Measurements from ENCODE around the gene ACTR3C. TPM values are rescaled to one million over a fixed set of nuclear protein-coding genes. Genes with fewer than 3 reads are reported as not detected.

ACTR3C gene
- total RNA-seq, 1 experiment from 2014 or later: 2.2 TPM

DNA sequence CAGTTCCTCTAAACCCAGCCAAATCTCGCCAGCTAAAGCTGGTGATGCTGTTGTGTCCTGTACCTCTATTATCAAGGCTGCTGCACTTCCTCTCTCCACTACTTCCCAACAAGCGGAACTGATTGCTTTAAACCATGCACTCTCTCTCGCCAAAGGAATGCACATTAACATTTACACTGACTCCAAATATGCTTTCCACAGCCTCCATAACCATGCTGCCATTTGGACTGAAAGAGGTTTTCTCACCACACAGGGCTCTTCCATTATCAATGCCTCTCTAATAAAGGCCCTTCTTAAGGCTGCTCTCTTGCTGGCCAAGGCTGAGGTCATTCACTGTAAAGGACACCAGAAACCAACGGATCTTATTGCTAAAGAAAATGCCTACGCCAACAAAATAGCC, 11.6 kb downstream of the ACTR3C start:
- Mint-ChIP-seq H3K27me3 (ENCODE audit: low read depth) (peaks cover 18% of the 10 kb centered on the region), H3K27ac (no peak overlapping the region), H3K9me3 (peaks cover 18 to 19% of the 10 kb centered on the region in 2 experiments), H3K4me3 (no peak overlapping the region), H3K36me3 (ENCODE audit: insufficient read depth in 1 of 3, low read depth in 3 of 3) (peaks cover 0 to 14% (median 14%) of the 10 kb centered on the region in 3 experiments; a peak in 5 of 7 replicates), H3K4me1 (peaks cover 17 to 22% of the 10 kb centered on the region in 2 experiments)
- H2BK5ac ChIP-seq (ENCODE audit: insufficient read length, low read length): no peak overlapping the region
- no peak overlapping the region for H3K18ac ChIP-seq (ENCODE audit: insufficient read length, low read depth, low read length)
- no peak overlapping the region for H3K4ac ChIP-seq (ENCODE audit: low read depth, low read length)
- no peak overlapping the region for H3K56ac ChIP-seq (ENCODE audit: insufficient read length, low read depth, low read length)
- H2BK12ac ChIP-seq (ENCODE audit: insufficient read length, low read depth, low read length): no peak overlapping the region
- no peak overlapping the region for H2BK20ac ChIP-seq (ENCODE audit: low read depth, low read length, poor library complexity, severe bottlenecking)
- no CpG with 5 or more reads among the region's 5 CpGs for WGBS (ENCODE audit: extremely low coverage, insufficient read length, low lambda C conversion rate)
- H2BK120ac ChIP-seq (ENCODE audit: low read depth, low read length, poor library complexity, severe bottlenecking): no peak overlapping the region
- H2AFZ ChIP-seq (ENCODE audit: low read length): no peak overlapping the region
- no peak overlapping the region for H3T11ph ChIP-seq (ENCODE audit: low read length)
- TF ChIP-seq, protein P1, sequence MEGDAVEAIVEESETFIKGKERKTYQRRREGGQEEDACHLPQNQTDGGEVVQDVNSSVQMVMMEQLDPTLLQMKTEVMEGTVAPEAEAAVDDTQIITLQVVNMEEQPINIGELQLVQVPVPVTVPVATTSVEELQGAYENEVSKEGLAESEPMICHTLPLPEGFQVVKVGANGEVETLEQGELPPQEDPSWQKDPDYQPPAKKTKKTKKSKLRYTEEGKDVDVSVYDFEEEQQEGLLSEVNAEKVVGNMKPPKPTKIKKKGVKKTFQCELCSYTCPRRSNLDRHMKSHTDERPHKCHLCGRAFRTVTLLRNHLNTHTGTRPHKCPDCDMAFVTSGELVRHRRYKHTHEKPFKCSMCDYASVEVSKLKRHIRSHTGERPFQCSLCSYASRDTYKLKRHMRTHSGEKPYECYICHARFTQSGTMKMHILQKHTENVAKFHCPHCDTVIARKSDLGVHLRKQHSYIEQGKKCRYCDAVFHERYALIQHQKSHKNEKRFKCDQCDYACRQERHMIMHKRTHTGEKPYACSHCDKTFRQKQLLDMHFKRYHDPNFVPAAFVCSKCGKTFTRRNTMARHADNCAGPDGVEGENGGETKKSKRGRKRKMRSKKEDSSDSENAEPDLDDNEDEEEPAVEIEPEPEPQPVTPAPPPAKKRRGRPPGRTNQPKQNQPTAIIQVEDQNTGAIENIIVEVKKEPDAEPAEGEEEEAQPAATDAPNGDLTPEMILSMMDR (conservative IDR thresholded peaks at IDR 0.05): no peak
- H2AK5ac ChIP-seq (ENCODE audit: insufficient read length, low read length): no peak overlapping the region
- no peaks in the 10 kb centered on the region for H3K79me2 ChIP-seq (ENCODE audit: insufficient read depth, low read length)
- H3K4me2 ChIP-seq (ENCODE audit: insufficient read depth, insufficient read length, low read length): no peak overlapping the region
- no peak overlapping the region for H2BK15ac ChIP-seq (ENCODE audit: low read depth, low read length)
- no peak overlapping the region for H3K27ac ChIP-seq (ENCODE audit: insufficient read length, low read depth, low read length)
- no peak overlapping the region for H3K9ac ChIP-seq (ENCODE audit: extremely low read depth, insufficient read length, low read length)
- no peak overlapping the region for H4K8ac ChIP-seq (replicated peaks; ENCODE audit: insufficient read length, low read depth, low read length)
- peaks cover 12% of the 10 kb centered on the region; the same call in 1 of the 2 replicates for H3K4me1 ChIP-seq (ENCODE audit: insufficient read depth, low read length)
- H4K20me1 ChIP-seq (ENCODE audit: control insufficient read depth, insufficient read depth, insufficient read length): no peaks in the 10 kb centered on the region
- H3K79me1 ChIP-seq (ENCODE audit: insufficient read depth, low read depth, low read length, poor library complexity, severe bottlenecking): no peaks in the 10 kb centered on the region
- H3K14ac ChIP-seq (ENCODE audit: insufficient read depth, low read length): no peak overlapping the region
- no peak overlapping the region for H3K23ac ChIP-seq (ENCODE audit: insufficient read length, low read depth, low read length)
- no peak overlapping the region for H4K5ac ChIP-seq (ENCODE audit: insufficient read length, low read depth, low read length)
- peak; percentile 9 for DNase-seq
- no peak overlapping the region for H4K91ac ChIP-seq (ENCODE audit: insufficient read length, low read depth, low read length)
- no peaks in the 10 kb centered on the region for H3K23me2 ChIP-seq (ENCODE audit: insufficient read length, low read depth, low read length, poor library complexity, severe bottlenecking)
- peaks cover 12% of the 10 kb centered on the region; the same call in 1 of the 2 replicates for H3K27me3 ChIP-seq (ENCODE audit: insufficient read depth, low read length)
- H3K9me3 ChIP-seq (ENCODE audit: control insufficient read depth, low read depth, low read length): no peaks in the 10 kb centered on the region

Measured in H9 (cell line).